WERI-Rb-1 (cell line): ENCODE results near the gene MLH3.

Experiments
- DNase-seq: peaks from one replicate; pipeline ENCODE4 v3.0.0-alpha.2; 2020
- H3K27ac ChIP-seq: fragments of 250-450 bp; sonication (Bioruptor Pico); 2 replicates; pipeline ENCODE4 v1.5.1; 2020; ENCODE audit warnings: mild to moderate bottlenecking, moderate library complexity
- H3K27me3 ChIP-seq: fragments of 250-450 bp; sonication (Bioruptor Pico); 2 replicates; pipeline ENCODE4 v1.5.1; 2021; ENCODE audit warnings: mild to moderate bottlenecking, low read depth, moderate library complexity; ENCODE audit not compliant: insufficient read depth, severe bottlenecking
- H3K36me3 ChIP-seq: fragments of 250-450 bp; sonication (Bioruptor Pico); 2 replicates; pipeline ENCODE4 v1.5.1; 2020; ENCODE audit warnings: mild to moderate bottlenecking, moderate library complexity
- H3K4me3 ChIP-seq: 2 replicates; pipeline ENCODE4 v1.5.1; 2011; ENCODE audit warnings: low read depth, mild to moderate bottlenecking, control low read depth, low read length
- H3K9me3 ChIP-seq: fragments of 250-450 bp; sonication (Bioruptor Pico); 2 replicates; pipeline ENCODE4 v1.5.1; 2021; ENCODE audit warnings: mild to moderate bottlenecking, moderate library complexity; ENCODE audit not compliant: severe bottlenecking
- CTCF ChIP-seq: IDR thresholded peaks from 2 replicates; pipeline ENCODE4 v1.5.1; 2011; ENCODE audit warnings: low read depth, mild to moderate bottlenecking, control low read depth, inconsistent platforms, low read length

Gene MLH3

GRCh38 chr14:75013290-75013689 lies 38.0 kb downstream of the MLH3 start:
- no peak for TF ChIP-seq CTCF
- H3K36me3 ChIP-seq = peaks cover 62% of the 10 kb centered on the region
- DNase-seq = no peak
- H3K27me3 ChIP-seq = no peaks in the 10 kb centered on the region
- no peak overlapping the region for H3K4me3 ChIP-seq
- no peak overlapping the region for H3K27ac ChIP-seq
- H3K9me3 ChIP-seq = no peaks in the 10 kb centered on the region

- no peak for DNase-seq
- no peak for TF ChIP-seq CTCF
- H3K4me3 ChIP-seq = no peak overlapping the region
- no peak overlapping the region for H3K27ac ChIP-seq
- H3K36me3 ChIP-seq = peaks cover 66% of the 10 kb centered on the region
- H3K9me3 ChIP-seq = no peaks in the 10 kb centered on the region
- H3K27me3 ChIP-seq = no peaks in the 10 kb centered on the region
Measured at GRCh38 chr14:75011356-75011994, 39.8 kb downstream of the MLH3 start.

GRCh38 chr14:75010472-75011093 lies 40.7 kb downstream of the MLH3 start:
- no peak for TF ChIP-seq CTCF
- DNase-seq = no peak
- Histone ChIP-seq H3K27me3 (no peaks in the 10 kb centered on the region), H3K36me3 (peaks cover 73% of the 10 kb centered on the region), H3K4me3 (no peak overlapping the region), H3K9me3 (no peaks in the 10 kb centered on the region), H3K27ac (no peak overlapping the region)

GRCh38 chr14:75009176-75009575 lies 42.1 kb downstream of the MLH3 start:
- no peak for DNase-seq
- no peak for TF ChIP-seq CTCF
- peaks cover 82% of the 10 kb centered on the region for H3K36me3 ChIP-seq
- H3K27me3 ChIP-seq = no peaks in the 10 kb centered on the region
- no peak overlapping the region for H3K27ac ChIP-seq
- H3K4me3 ChIP-seq = no peak overlapping the region
- no peaks in the 10 kb centered on the region for H3K9me3 ChIP-seq

- Histone ChIP-seq H3K27ac (no peak overlapping the region), H3K36me3 (peaks cover 56% of the 10 kb centered on the region)
- no peak for DNase-seq
Measured at GRCh38 chr14:75005357-75005756, 45.9 kb downstream of the MLH3 start.

More at GRCh38 chr14:75005357-75005756, 45.9 kb downstream of the MLH3 start:
- no peak for TF ChIP-seq CTCF
- Histone ChIP-seq H3K9me3 (no peaks in the 10 kb centered on the region), H3K27me3 (no peaks in the 10 kb centered on the region), H3K4me3 (no peak overlapping the region)
